GM23338 (cell line): Measurements from ENCODE around the gene GRK4. TPM values are rescaled to one million over a fixed set of nuclear protein-coding genes. Genes with fewer than 3 reads are reported as not detected.

Source experiments
- ATAC-seq: fragments of 200-7000 bp; cut with Tn5 transposase; 3 replicates; pipeline ENCODE4 v1.9.1; 2020
- DNase-seq: peaks from one replicate; pipeline ENCODE4 v3.0.0-alpha.2; 2015; ENCODE audit warnings: low spot score
- H2AFZ ChIP-seq: fragments of 200-600 bp; sonication (generic); 2 replicates; pipeline ENCODE4 v1.8.0; 2016; ENCODE audit warnings: antibody characterized with exemption, mild to moderate bottlenecking, moderate library complexity
- H3F3A ChIP-seq: fragments of 200-600 bp; sonication (generic); replicated peaks from 2 replicates; pipeline ENCODE4 v1.8.0; 2017; ENCODE audit warnings: antibody characterized with exemption, mixed run types, low read depth
- H3K27ac ChIP-seq: fragments of 200-600 bp; sonication (generic); 2 replicates; pipeline ENCODE4 v1.6.1; 2016; ENCODE audit warnings: low read depth
- H3K27me3 ChIP-seq: fragments of 200-600 bp; sonication (generic); 2 replicates; pipeline ENCODE4 v1.8.0; 2016; ENCODE audit warnings: mild to moderate bottlenecking, mixed run types, moderate library complexity; ENCODE audit not compliant: insufficient read depth
- H3K36me3 ChIP-seq: fragments of 200-600 bp; sonication (generic); 2 replicates; pipeline ENCODE4 v1.8.0; 2016; ENCODE audit warnings: mild to moderate bottlenecking; ENCODE audit not compliant: insufficient read depth
- H3K4me1 ChIP-seq: fragments of 200-600 bp; sonication (generic); 2 replicates; pipeline ENCODE4 v1.8.0; 2016; ENCODE audit warnings: mild to moderate bottlenecking, moderate library complexity; ENCODE audit not compliant: insufficient read depth
- H3K4me2 ChIP-seq: fragments of 200-600 bp; sonication (generic); 2 replicates; pipeline ENCODE4 v1.7.1; 2017; ENCODE audit warnings: mixed run types
- H3K4me3 ChIP-seq: fragments of 200-600 bp; sonication (generic); 2 replicates; pipeline ENCODE4 v1.6.1; 2016; ENCODE audit warnings: mixed run types
- H3K79me2 ChIP-seq: fragments of 200-600 bp; sonication (generic); replicated peaks from 2 replicates; pipeline ENCODE4 v1.8.0; 2017; ENCODE audit warnings: mild to moderate bottlenecking; ENCODE audit not compliant: insufficient read depth
- H3K9me2 ChIP-seq: fragments of 200-600 bp; sonication (generic); 2 replicates; pipeline ENCODE4 v1.8.0; 2017; ENCODE audit not compliant: insufficient read depth
- H4K20me1 ChIP-seq: fragments of 200-600 bp; sonication (generic); replicated peaks from 2 replicates; pipeline ENCODE4 v1.8.0; 2017; ENCODE audit warnings: mild to moderate bottlenecking; ENCODE audit not compliant: insufficient read depth
- H3K27ac Mint-ChIP-seq: 2 replicates; pipeline ENCODE4 v1.8.0; 2020; ENCODE audit warnings: inconsistent platforms, mild to moderate bottlenecking, moderate library complexity, mixed read lengths
- H3K27me3 Mint-ChIP-seq: 3 replicates; pipeline ENCODE4 v1.8.0; 2022; ENCODE audit warnings: low read depth, mild to moderate bottlenecking, moderate library complexity, mixed read lengths, inconsistent platforms; ENCODE audit not compliant: insufficient read depth, poor library complexity
- H3K36me3 Mint-ChIP-seq: 3 replicates; pipeline ENCODE4 v1.8.0; 2021; ENCODE audit warnings: low read depth, mild to moderate bottlenecking, inconsistent platforms, moderate library complexity, mixed read lengths
- H3K4me1 Mint-ChIP-seq: 3 replicates; pipeline ENCODE4 v1.8.0; 2020; ENCODE audit warnings: mild to moderate bottlenecking, inconsistent platforms, mixed read lengths
- H3K4me3 Mint-ChIP-seq: 3 replicates; pipeline ENCODE4 v1.8.0; 2021; ENCODE audit warnings: moderate library complexity, mild to moderate bottlenecking, inconsistent platforms, mixed read lengths
- H3K9me3 Mint-ChIP-seq: 3 replicates; pipeline ENCODE4 v1.8.0; 2020; ENCODE audit warnings: moderate library complexity, mild to moderate bottlenecking, inconsistent platforms, mixed read lengths
- CREB1 ChIP-seq: fragments of 250-450 bp; sonication (Bioruptor Pico); IDR thresholded peaks from 2 replicates; pipeline ENCODE4 v1.5.0; 2020; ENCODE audit warnings: low read depth, mild to moderate bottlenecking, moderate library complexity
- JUNB ChIP-seq: IDR thresholded peaks from one replicate; pipeline ENCODE4 v1.6.1; 2016; ENCODE audit warnings: antibody characterized with exemption; ENCODE audit not compliant: unreplicated experiment
- POLR2AphosphoS5 ChIP-seq: IDR thresholded peaks from 2 replicates; pipeline ENCODE4 v1.6.1; 2016; ENCODE audit warnings: antibody characterized with exemption, low read depth
- REST ChIP-seq: IDR thresholded peaks from one replicate; pipeline ENCODE4 v1.6.1; 2018; ENCODE audit warnings: antibody characterized with exemption; ENCODE audit not compliant: unreplicated experiment
- STAT1 ChIP-seq: IDR thresholded peaks from one replicate; pipeline ENCODE4 v1.6.1; 2016; ENCODE audit warnings: antibody characterized with exemption; ENCODE audit not compliant: unreplicated experiment
- ZNF114 ChIP-seq: fragments of 250-450 bp; sonication (Bioruptor Pico); IDR thresholded peaks from 2 replicates; pipeline ENCODE4 v1.5.0; 2020; ENCODE audit warnings: mild to moderate bottlenecking, moderate library complexity
- ZNF331 ChIP-seq: fragments of 250-450 bp; sonication (Bioruptor Pico); IDR thresholded peaks from 2 replicates; pipeline ENCODE4 v1.5.0; 2020; ENCODE audit warnings: low read depth, mild to moderate bottlenecking, moderate library complexity
- polyA plus RNA-seq: library from polyadenylated mRNA; unstranded; fragments of >200 nt; fragmentation: Nextera tagmentation; extraction: Ambion mirVana; gene quantifications from 2 replicates; pipeline ENCODE4 v1.2.1, GENCODE V29; 2016
- total RNA-seq: library from RNA; depleted of rRNA; stranded (reverse); fragments of >200 nt; shearing (Covaris generic); gene quantifications from 2 replicates; pipeline ENCODE4 v1.2.3, GENCODE V29; 2014
- TF ChIP-seq, protein P1 (sequence below): IDR thresholded peaks from 2 replicates; pipeline ENCODE4 v1.6.1; 2016; ENCODE audit warnings: antibody characterized with exemption

The GRK4 gene
- total and polyA plus RNA-seq, 2 experiments from 2014 or later, result 1.3 to 1.4 TPM

- no peaks in the 10 kb centered on the region for H3K36me3 Mint-ChIP-seq
- H3K9me2 ChIP-seq, result no peaks in the 10 kb centered on the region
- H3K9me3 Mint-ChIP-seq, result no peaks in the 10 kb centered on the region
- no peaks in the 10 kb centered on the region for H3K36me3 ChIP-seq
- ATAC-seq (no peak), DNase-seq (no peak)
- H3K79me2 ChIP-seq, result no peaks in the 10 kb centered on the region
- H3K4me1 Mint-ChIP-seq, result no peaks in the 10 kb centered on the region
- H3K27me3 ChIP-seq, result no peaks in the 10 kb centered on the region
- no peak overlapping the region for H3K27ac ChIP-seq
- no peak overlapping the region for H3K27ac Mint-ChIP-seq
- H3F3A ChIP-seq, result no peaks in the 10 kb centered on the region
- H4K20me1 ChIP-seq, result no peaks in the 10 kb centered on the region
- no peaks in the 10 kb centered on the region for H3K4me1 ChIP-seq
- no peak overlapping the region for H2AFZ ChIP-seq
- no peak overlapping the region for H3K4me3 ChIP-seq
- H3K27me3 Mint-ChIP-seq, result peaks cover 1% of the 10 kb centered on the region
- no peak overlapping the region for H3K4me3 Mint-ChIP-seq
- no peak overlapping the region for H3K4me2 ChIP-seq
- TF ChIP-seq STAT1 (no peak), REST (no peak)
These were observed 47.6 kb downstream of the GRK4 start for GRCh38 chr4:3010998-3011397.

DNA sequence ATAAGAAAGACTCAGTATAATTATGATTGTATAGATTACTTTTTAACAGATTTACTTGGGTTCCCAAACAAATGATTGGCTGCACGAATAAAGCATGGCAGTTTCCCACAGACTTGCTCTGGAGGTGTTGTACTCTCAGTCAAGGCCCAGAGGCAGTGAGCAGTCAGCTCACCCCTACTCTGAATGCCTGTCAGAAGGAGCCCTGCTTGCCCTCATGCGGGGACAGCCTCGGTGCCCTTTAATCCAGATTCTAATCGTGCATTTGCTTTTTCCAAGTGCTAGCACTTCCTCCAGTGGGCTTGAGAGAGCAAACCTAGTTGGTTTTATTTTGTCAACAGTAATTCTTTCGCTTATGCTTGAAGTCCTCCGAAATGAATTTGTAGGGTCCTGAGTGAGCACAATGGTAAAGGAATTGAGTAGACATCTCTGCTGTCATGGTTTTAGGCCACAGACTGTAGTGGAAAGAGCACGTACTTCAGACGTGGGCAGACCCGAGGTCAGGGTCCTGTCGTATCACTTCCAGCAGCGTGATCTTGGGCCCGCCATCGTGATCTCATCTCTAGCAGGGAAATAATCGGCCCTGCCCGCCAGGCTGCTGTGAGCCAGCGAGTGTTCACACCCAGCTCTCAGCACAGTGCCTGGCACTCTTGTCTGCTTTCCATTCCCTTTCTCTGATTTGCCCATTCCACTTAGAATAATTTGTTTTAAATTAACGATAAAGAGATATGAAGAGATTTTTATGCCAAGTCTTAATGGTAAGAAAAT lies 48.3 kb downstream of the GRK4 start:
- ATAC-seq (no peak; the same call in 2 of the 3 replicates), DNase-seq (no peak)
- Mint-ChIP-seq H3K36me3 (no peaks in the 10 kb centered on the region), H3K27ac (peak overlapping the region; percentile 8; the same call in 1 of the 2 replicates), H3K4me1 (no peaks in the 10 kb centered on the region), H3K27me3 (peaks cover 1% of the 10 kb centered on the region), H3K9me3 (no peaks in the 10 kb centered on the region), H3K4me3 (no peak overlapping the region)
- TF ChIP-seq CREB1 (CRISPR knock-in tag), result no peak
- TF ChIP-seq, protein P1, sequence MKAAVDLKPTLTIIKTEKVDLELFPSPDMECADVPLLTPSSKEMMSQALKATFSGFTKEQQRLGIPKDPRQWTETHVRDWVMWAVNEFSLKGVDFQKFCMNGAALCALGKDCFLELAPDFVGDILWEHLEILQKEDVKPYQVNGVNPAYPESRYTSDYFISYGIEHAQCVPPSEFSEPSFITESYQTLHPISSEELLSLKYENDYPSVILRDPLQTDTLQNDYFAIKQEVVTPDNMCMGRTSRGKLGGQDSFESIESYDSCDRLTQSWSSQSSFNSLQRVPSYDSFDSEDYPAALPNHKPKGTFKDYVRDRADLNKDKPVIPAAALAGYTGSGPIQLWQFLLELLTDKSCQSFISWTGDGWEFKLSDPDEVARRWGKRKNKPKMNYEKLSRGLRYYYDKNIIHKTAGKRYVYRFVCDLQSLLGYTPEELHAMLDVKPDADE, result no peak
- TF ChIP-seq POLR2AphosphoS5, result no peak
- TF ChIP-seq JUNB, result no peak
- TF ChIP-seq ZNF114, result no peak
- TF ChIP-seq ZNF331 (CRISPR knock-in tag), result no peak
- H3K27me3 ChIP-seq, result no peaks in the 10 kb centered on the region
- H3K79me2 ChIP-seq, result no peaks in the 10 kb centered on the region
- no peaks in the 10 kb centered on the region for H3F3A ChIP-seq
- no peaks in the 10 kb centered on the region for H3K4me1 ChIP-seq
- no peak overlapping the region for H3K27ac ChIP-seq
- no peaks in the 10 kb centered on the region for H4K20me1 ChIP-seq
- no peaks in the 10 kb centered on the region for H3K9me2 ChIP-seq
- H3K36me3 ChIP-seq, result no peaks in the 10 kb centered on the region
- no peak overlapping the region for H3K4me3 ChIP-seq
- H3K4me2 ChIP-seq, result no peak overlapping the region
- H2AFZ ChIP-seq, result 0 out of 2 replicates have a peak overlapping the region, but pooled peaks have one; percentile 47
